IPS-20b (cell line): ENCODE measurements around the gene TMEM131L.
"Not testable (repeated sequence)": the region's sequence is repeated elsewhere in the genome, so short reads cannot be mapped to it uniquely, and the experiment has no call there.

Source experiments
- H3K27ac ChIP-seq: one replicate; pipeline ENCODE4 v1.5.1; 2013; ENCODE audit warnings: low read length
- H3K27me3 ChIP-seq: 2 replicates; pipeline ENCODE4 v1.6.1; 2013; ENCODE audit warnings: mild to moderate bottlenecking, low read length, inconsistent platforms; ENCODE audit not compliant: insufficient read depth
- H3K36me3 ChIP-seq: 2 replicates; pipeline ENCODE4 v1.6.1; 2013; ENCODE audit warnings: low read depth, mild to moderate bottlenecking, inconsistent platforms, low read length, moderate library complexity; ENCODE audit not compliant: insufficient read depth
- H3K4me1 ChIP-seq: 2 replicates; pipeline ENCODE4 v1.6.1; 2013; ENCODE audit warnings: mild to moderate bottlenecking, control low read depth, inconsistent platforms, low read length, moderate library complexity; ENCODE audit not compliant: insufficient read depth
- H3K4me3 ChIP-seq: 2 replicates; pipeline ENCODE4 v1.5.1; 2013; ENCODE audit warnings: mild to moderate bottlenecking, low read length, inconsistent platforms
- H3K9ac ChIP-seq: 2 replicates; pipeline ENCODE4 v1.6.1; 2013; ENCODE audit warnings: low read depth, mild to moderate bottlenecking, inconsistent platforms, low read length, moderate library complexity
- H3K9me3 ChIP-seq: 2 replicates; pipeline ENCODE4 v1.6.1; 2013; ENCODE audit warnings: mild to moderate bottlenecking, low read depth, low read length, inconsistent platforms; ENCODE audit not compliant: insufficient read depth

TMEM131L gene

DNA sequence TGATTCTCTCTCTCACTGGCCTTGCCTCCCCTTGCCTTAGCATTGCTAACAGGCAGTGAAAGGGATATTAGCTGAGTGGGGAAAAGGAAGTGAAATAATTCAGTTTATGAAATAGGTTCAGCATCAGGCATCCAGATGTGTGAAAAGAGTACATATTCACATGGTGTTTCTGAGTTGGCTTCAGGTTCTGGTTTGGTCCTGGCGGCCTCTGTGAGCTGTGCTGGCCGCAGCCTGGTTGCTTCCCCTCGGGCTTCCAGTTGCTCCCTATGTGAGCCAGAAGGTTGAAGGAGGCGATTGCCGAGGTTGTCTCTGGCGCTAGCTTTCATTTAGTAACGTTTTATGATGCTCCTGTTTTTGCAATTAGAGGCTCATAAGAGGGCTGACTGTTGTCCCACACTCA is 118.9 kb downstream of the TMEM131L start:
- Histone ChIP-seq H3K9ac (no peak overlapping the region), H3K9me3 (no peaks in the 10 kb centered on the region), H3K4me3 (no peak overlapping the region), H3K27ac (no peak overlapping the region), H3K36me3 (peaks cover 51% of the 10 kb centered on the region), H3K27me3 (no peaks in the 10 kb centered on the region), H3K4me1 (peaks cover 6% of the 10 kb centered on the region; the same call in 1 of the 2 replicates)

DNA sequence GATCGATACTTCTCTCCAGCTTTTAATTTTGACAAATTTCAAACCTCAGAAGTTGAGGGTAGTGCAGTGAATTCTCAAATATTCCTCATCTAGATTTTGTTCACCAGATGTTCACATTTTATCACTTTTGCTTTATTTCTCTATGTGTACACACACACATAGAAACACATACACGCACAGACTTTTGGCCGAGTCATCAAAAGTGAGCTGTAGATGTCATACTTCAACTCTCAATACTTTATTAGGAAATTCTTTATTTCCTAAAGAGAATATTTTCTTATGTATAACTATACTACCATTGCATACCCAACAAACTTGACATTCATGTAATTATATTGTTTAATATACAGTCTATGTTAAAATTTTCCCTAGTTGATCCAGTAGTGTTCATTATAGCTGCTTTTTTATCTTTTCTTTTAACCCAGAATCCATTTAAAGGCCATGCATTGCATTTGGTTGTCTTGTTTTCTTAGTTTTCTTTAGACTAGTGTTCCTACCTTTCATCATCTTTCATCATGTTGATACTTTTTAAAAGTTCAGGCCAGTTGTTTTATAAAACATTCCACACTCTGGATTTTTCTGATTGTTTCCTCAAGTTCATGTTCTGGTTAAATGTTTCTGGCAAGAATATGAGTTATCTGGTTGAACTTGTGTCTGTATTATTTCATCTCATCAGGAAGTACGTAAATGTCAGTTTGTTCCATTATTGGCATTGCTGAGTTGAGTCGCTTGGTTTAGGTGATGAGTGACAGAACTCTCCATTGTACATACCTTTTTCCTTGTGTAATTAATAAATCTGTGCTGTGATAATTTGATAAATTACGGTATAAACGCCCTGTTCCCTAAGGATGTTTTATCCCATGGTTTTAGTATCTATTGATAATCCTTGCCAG is 123.8 kb downstream of the TMEM131L start:
- H3K36me3 ChIP-seq, result peaks cover 56% of the 10 kb centered on the region
- H3K27ac ChIP-seq, result no peak overlapping the region

DNA sequence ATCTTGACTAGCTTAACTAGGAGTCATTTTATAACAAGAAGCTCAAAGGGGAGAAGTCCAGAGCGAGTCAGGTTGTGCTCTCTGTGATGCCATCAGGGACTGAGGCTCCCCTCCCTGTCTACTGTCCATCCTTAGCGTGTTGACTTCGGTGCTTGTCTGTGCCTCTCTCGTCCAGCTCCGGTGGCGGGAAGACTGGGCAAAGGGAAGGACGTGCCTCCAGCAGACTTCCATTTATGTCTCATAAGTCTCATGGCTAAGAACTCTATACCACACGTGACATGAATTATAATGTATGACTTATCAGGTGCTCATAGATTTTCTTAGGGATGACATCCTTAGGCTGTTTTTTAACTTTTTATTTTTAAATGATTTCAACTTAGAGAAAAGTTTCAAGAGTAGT is 125.3 kb downstream of the TMEM131L start:
- H3K27ac ChIP-seq, result no peak overlapping the region
- H3K4me1 ChIP-seq, result peaks cover 6% of the 10 kb centered on the region; the same call in 1 of the 2 replicates
- no peak overlapping the region for H3K9ac ChIP-seq
- H3K36me3 ChIP-seq, result peaks cover 54% of the 10 kb centered on the region
- H3K9me3 ChIP-seq, result no peaks in the 10 kb centered on the region
- H3K4me3 ChIP-seq, result no peak overlapping the region
- no peaks in the 10 kb centered on the region for H3K27me3 ChIP-seq

More for the DNA sequence above, 123.8 kb downstream of the TMEM131L start:
- H3K9me3 ChIP-seq, result no peaks in the 10 kb centered on the region
- no peak overlapping the region for H3K4me3 ChIP-seq
- H3K9ac ChIP-seq, result no peak overlapping the region
- peaks cover 6% of the 10 kb centered on the region; the same call in 1 of the 2 replicates for H3K4me1 ChIP-seq
- H3K27me3 ChIP-seq, result no peaks in the 10 kb centered on the region

DNA sequence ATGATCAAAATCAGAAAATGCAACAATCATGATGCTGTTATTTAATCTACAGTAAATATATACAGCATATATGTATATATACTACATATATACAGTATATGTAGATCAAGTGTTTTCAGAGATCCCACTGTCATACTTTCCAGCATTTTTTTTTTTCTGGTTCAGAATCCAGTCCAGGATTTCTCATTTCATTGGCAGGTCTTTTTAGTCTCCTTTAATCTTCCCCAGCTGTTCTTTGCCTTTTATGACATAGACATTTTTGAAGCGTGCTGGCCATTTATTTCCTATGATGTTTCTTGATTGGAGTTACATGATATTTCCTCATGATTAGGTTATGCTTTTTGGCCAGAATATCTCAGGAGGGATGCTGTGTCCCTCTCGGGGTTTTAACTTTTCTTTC is 125.9 kb downstream of the TMEM131L start:
- Histone ChIP-seq H3K9ac (no peak overlapping the region), H3K9me3 (no peaks in the 10 kb centered on the region), H3K27me3 (no peaks in the 10 kb centered on the region), H3K4me3 (no peak overlapping the region), H3K4me1 (peaks cover 6% of the 10 kb centered on the region; the same call in 1 of the 2 replicates), H3K27ac (no peak overlapping the region), H3K36me3 (peaks cover 59% of the 10 kb centered on the region)

DNA sequence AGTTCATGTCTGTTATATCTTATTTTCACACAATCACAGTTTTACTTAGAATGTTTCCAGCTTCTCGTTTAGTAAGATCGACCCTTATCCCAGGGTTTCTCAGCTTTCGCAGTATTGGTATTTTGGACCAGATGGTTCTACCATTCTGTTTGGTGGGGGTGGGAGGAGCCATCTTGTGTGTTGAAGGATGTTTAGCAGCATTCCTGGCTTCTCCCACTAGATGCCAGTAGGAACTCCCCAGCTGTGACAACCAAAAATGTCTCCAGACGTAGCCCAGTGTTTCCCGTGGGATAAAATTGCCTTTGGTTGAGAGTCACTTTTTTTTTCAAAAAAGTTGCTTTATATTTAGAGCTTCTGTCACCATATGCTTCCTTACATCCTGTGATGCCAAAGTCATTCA is 127.0 kb downstream of the TMEM131L start:
- H3K4me1 ChIP-seq, result no peaks in the 10 kb centered on the region; the same call in 1 of the 2 replicates
- no peak overlapping the region for H3K9ac ChIP-seq
- H3K27me3 ChIP-seq, result no peaks in the 10 kb centered on the region
- H3K9me3 ChIP-seq, result no peaks in the 10 kb centered on the region
- H3K27ac ChIP-seq, result no peak overlapping the region
- peaks cover 68% of the 10 kb centered on the region for H3K36me3 ChIP-seq
- no peak overlapping the region for H3K4me3 ChIP-seq

DNA sequence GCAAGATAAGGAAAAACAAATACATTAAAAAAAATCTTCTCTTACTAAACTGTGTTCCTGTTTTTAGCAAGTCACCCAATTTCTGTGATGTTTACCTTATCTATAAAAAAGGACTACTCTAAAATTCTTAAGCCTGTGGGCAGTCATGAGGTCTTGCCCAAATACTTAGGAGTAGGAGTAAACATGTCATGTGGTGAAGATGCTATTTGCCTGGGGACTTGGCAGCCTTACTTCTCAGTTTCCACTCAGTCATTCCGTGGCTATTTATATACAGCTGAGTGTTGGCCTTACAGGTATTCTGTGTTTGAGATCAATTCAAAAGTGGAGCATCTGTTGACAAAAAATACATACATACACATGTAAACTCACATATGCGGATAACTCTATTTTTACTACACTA is 128.1 kb downstream of the TMEM131L start:
- H3K27me3 ChIP-seq, result no peaks in the 10 kb centered on the region
- H3K4me3 ChIP-seq, result no peak overlapping the region
- H3K36me3 ChIP-seq, result peaks cover 68% of the 10 kb centered on the region
- H3K27ac ChIP-seq, result no peak overlapping the region
- no peak overlapping the region for H3K9ac ChIP-seq
- H3K4me1 ChIP-seq, result no peaks in the 10 kb centered on the region
- no peaks in the 10 kb centered on the region for H3K9me3 ChIP-seq

DNA sequence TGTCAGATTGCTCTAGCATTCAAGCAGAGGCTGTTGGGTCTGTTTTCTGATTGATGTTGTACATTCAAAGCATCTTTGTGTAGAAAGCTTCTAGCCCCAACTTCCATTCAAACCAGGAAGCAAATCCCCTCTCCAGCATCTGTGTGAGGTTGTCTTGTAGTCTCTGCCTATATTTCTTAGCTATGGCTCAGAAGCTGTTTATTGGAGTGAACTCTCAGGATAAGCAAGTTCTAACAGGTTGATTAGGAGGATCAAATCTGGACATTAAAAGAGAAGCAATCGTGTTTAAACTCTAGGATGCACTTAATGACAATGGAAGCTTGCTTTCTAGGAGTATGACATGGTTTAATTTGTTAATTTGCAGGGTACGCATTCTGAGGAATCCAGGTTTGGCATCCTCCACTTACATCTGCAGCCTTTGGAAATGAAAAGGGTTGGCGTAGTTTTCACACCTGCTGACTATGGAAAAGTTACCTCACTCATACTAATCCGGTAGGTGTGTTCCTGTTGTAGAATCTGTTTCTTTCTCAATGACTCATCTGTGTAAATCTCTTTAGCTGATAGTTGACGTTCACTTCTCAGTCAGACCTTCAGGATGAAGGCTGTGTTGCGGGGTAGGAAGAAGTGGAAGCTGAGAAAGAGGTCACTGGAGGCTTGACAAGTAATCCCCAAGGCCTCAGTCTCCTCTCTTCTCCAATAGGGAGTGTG is 129.9 kb downstream of the TMEM131L start:
- H3K4me1 ChIP-seq, result no peaks in the 10 kb centered on the region
- peaks cover 66% of the 10 kb centered on the region for H3K36me3 ChIP-seq
- H3K9me3 ChIP-seq, result no peaks in the 10 kb centered on the region
- no peak overlapping the region for H3K27ac ChIP-seq
- no peak overlapping the region for H3K4me3 ChIP-seq
- no peaks in the 10 kb centered on the region for H3K27me3 ChIP-seq
- no peak overlapping the region for H3K9ac ChIP-seq

DNA sequence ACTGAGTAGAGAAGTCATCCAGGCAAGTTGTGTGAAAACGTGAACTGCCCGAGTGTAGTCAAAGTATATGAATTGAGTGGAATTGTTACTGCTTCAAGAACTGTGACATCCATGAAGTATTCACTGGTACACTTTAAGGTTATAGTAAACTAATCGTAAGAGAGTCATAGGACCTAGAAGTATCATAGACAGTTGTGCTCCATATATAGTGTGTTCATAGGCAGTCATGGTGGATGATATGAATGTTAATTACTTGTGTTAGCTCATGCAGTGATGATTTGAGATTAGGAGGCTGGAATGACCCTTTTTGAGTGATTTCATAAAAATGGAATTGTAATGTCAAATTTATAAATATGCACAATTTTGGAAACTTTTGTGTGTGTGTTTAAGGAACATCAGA is 136.6 kb downstream of the TMEM131L start:
- no peaks in the 10 kb centered on the region for H3K9me3 ChIP-seq
- H3K27me3 ChIP-seq, result no peaks in the 10 kb centered on the region
- peaks cover 74% of the 10 kb centered on the region for H3K36me3 ChIP-seq
- no peak overlapping the region for H3K4me3 ChIP-seq
- H3K4me1 ChIP-seq, result no peaks in the 10 kb centered on the region
- no peak overlapping the region for H3K27ac ChIP-seq
- no peak overlapping the region for H3K9ac ChIP-seq

DNA sequence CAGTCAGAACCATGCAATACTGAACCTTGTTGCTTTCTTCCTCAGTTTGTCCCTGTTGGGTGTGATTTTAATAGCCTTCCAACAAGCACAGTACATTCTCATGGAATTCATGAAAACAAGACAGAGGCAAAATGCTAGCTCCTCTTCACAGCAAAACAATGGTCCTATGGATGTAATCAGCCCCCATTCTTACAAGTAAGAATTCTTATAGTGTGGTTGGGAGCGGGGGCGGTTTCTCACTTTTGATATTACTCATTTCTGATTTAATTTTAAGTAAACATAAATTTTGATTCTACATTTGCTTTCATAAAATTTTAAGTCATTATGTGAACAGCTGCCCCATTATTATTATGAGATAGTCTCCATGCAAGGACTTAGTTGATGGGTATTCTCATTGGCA is 137.1 kb downstream of the TMEM131L start:
- H3K27me3 ChIP-seq, result no peaks in the 10 kb centered on the region

DNA sequence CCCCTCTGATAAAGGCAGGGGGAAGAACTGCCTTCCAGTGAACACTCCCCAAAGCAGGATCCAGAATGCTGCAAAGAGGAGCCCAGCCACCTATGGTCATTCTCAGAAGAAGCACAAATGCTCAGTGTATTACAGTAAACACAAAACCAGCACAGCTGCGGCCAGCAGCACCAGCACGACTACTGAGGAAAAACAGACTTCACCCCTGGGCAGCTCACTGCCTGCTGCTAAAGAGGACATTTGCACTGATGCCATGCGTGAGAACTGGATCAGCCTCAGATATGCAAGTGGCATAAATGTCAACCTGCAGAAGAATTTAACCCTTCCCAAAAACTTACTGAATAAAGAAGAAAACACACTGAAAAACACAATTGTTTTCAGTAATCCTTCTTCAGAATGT is 137.7 kb downstream of the TMEM131L start:
- no peak overlapping the region for H3K27ac ChIP-seq
- H3K36me3 ChIP-seq, result peaks cover 64% of the 10 kb centered on the region
- no peaks in the 10 kb centered on the region for H3K4me1 ChIP-seq
- H3K4me3 ChIP-seq, result no peak overlapping the region
- no peaks in the 10 kb centered on the region for H3K9me3 ChIP-seq
- no peaks in the 10 kb centered on the region for H3K27me3 ChIP-seq
- no peak overlapping the region for H3K9ac ChIP-seq

More for the DNA sequence above, 137.1 kb downstream of the TMEM131L start:
- Histone ChIP-seq H3K27ac (no peak overlapping the region), H3K9ac (no peak overlapping the region), H3K4me1 (no peaks in the 10 kb centered on the region), H3K9me3 (no peaks in the 10 kb centered on the region), H3K36me3 (peaks cover 69% of the 10 kb centered on the region), H3K4me3 (no peak overlapping the region)

DNA sequence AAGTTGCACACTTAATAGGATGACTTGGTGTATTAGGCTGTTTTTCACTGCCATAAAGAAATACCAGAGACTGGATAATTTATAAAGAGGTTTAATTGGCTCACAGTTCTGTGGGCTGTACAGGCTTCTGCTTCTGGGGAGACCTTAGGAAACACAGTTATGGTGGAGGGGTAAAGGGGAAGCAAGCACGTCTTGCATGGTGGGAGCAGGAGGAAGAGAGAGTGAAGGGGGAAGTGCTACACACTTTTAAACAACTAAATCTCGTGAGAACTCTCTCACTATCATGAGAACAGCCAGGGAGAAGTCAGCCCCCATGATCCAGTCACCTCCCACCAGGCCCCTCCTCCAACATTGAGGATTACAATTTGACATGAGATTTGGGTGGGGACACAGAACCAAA is 142.9 kb downstream of the TMEM131L start:
- not testable (repeated sequence) for H3K9me3 ChIP-seq, H3K9ac ChIP-seq, H3K4me1 ChIP-seq, H3K27ac ChIP-seq, H3K4me3 ChIP-seq, H3K27me3 ChIP-seq
- peaks cover 53% of the 10 kb centered on the region for H3K36me3 ChIP-seq
